GM19035 (cell line): Measurements from ENCODE around the gene SPIRE1.
"Not testable (repeated sequence)": the region's sequence is repeated elsewhere in the genome, so short reads cannot be mapped to it uniquely, and the experiment has no call there.

Source experiments
- ATAC-seq: cut with Tn5 transposase; IDR thresholded peaks from one replicate; pipeline ENCODE4 v1.9.1; 2021; ENCODE audit not compliant: unreplicated experiment

The SPIRE1 gene

DNA sequence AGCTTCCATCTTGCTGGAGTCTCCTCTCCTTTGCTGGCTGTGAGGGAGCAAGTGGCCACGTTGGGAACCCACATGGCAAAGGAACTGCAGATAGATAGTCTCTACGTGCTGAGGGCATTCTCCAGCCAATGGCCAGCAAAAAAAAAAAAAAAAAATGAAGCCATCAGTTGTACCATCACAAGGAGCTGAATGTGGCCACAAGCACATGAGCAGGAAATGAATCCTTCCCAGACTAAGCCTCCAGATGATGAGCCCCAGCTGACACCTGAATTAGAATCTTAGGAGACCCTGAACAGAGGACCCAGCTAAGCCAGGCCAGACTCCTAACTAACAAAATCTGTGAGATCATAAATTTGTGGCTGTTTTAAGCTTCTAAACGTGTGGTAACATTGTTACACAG is 57.9 kb downstream of the SPIRE1 start:
- ATAC-seq, result no peak

DNA sequence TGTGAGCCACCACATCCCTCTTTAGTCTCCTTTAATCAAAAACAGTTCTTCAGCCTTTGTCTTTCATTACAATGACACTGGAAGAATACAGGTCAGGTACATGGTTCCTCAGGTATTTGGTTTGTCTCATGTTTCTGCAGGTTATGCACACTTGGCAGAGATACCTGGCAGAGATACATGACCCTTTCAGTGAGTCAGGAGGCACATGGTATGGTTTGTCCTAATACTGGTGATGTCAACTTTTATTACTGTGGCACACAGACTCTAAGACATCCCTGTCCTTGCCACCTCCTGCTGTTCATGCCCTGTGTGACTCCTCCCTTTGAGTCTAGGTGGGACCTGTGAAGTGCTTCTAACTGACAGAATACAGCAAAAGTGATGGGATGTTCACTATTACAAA is 58.4 kb downstream of the SPIRE1 start:
- ATAC-seq, result no peak

DNA sequence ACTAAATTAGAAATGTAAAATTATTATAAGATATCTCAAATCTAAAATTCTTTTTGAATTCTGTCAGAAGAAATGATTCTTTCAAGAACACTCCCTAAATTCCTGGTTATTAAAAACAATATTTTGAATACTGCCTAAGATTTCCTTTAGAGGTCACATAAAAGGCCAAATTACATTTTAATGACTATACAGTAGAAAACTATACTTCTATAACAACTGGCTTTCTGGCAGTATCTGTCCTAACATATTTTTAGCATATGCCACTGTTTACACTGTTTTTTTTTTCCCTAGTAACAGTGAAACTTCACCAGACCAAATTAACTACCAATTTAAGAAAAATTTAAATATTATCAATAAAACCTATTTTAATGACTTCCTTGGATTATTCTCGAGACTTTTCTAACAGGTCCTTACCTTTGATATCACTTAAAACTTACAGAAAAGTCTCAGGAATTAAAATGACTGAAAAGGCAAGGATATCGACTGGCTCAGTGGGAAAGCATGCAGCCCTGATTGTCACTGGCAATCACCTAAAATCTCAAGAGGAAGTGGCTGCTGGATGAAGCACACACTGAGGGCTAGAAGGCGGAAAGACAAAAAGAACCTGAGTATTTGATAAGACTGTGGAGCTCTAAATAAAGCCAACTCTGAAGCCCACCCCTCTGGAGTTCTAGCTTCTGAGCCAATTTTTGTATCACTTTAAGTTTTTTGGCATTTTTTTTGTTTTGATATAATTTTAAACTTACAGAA is 59.6 kb downstream of the SPIRE1 start:
- no peak for ATAC-seq

DNA sequence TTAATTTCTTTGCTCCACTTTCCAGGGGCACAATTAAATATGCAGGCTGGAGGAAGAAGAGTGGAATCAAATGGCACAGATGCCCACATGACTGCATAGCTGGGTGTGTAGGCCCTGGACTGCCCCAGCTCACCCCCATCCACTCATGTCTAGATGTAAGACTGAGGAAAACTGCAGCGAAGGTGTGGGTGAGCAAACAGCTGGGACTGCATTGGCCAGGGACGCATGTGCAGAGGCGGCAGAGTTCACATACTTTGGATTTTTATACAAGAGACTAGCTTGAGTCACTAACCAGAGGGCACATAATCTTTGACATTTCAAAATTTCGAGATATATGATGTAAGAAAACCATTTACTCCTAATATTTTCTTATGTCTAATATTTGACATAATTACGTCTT is 60.1 kb downstream of the SPIRE1 start:
- no peak for ATAC-seq

DNA sequence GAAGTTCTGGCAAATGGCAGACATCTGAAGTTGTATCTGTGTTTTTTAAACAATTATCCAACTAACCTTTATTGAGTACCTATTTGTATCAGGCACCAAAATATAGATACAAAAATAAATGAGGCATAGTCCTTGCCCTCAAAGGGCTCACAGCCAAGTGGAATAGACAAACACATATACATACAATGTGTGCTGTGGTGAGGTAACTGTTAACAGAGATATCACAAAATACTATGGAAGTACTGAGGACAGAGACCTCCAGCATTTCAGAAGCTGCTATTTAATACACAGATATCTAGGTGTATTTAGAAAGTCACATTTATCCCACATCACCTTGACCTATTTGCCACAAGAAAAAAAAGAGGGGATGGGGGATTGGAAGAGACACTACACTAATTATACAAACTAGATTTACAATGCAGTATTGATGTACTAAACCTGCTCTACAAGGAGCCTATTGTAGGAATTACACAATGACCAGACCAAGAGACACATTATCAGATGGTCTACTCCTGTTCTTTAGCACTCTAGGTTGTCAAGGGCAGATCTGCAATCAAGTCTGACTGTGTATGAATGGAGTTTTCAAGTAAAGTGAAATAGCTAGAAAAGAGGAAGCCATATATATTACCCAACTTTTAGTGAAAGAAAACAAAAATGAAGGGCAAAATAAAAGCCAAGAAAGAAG is 62.2 kb downstream of the SPIRE1 start:
- ATAC-seq, result no peak

DNA sequence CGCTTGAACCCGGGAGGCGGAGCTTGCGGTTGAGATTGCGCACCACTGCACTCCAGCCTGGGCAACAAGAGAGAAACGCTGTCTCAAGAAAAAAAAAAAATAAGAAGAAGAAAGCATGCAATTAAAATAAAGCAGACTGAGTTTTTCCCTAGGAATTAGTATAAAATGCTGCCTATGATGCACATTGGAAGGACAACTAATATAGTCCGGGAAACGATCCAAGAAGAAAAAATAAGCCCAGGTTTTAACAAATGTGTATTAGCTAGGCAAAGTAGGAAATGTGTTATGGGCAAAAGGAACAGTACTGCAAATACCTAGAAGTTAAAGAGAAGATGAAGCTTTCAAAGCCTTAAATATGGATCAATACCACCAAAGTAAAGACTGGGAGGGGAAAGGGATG is 64.0 kb downstream of the SPIRE1 start:
- ATAC-seq, result no peak

DNA sequence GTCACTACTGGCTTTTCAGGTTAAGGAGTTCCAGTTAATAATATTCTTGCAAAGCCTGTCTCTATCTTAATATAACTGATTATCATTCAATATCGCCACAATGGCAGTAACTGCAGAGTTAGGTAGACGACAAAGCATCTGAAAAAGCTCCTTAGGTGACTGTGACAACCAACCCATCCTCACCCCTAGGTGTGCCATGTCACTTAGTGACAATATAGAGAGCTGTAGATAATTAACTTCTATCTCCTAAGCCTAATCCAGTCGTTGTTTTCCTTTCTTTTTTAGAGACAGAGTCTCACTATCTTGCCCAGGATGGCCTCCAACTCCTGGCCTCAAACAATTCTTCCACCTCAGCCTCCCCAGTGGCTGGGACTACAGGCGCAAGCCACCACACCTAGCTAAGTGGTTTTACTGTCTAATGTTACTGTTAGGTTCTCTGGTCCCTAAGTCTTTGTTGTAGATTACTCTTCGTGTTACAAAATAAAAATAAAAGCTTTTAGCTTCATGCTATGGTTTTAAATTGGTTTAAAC is 65.2 kb downstream of the SPIRE1 start:
- ATAC-seq, result no peak

DNA sequence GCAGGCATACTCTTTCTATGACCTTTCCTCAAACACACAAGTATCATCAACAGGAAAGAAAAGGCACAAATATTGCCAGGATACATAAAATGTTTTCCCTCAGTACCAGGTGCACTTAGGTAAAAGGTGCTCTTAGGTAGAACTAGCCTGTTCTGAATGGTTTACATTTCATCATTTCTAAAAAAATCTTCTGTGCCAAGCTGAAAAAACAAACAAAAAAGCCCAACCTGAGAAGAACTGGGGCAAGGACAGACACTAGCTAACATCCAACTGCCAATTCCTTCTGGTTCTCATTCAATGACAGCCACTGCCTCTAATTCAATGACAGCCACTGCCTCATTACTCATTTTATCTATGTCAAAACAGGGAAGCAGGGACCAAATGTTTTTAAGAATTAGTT is 68.5 kb downstream of the SPIRE1 start:
- no peak for ATAC-seq

DNA sequence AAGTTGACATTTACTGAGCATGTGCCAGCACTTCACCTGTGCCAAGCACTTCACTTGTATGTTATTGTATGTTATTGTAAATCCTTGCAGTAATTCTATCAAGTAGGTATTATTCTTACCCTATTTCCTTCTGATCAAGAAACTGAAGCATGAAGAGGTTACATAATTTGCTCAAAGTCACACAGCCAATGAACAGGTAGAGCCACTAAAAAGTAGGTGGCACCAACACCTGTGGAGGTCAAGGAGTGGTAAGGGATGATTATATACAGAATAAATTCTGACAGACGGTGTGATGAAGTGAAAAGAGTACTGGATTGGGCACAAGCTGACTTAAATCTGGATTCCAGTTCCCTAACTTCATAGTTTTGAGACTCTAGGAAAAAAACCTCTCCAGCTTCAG is 71.0 kb downstream of the SPIRE1 start:
- ATAC-seq, result no peak

DNA sequence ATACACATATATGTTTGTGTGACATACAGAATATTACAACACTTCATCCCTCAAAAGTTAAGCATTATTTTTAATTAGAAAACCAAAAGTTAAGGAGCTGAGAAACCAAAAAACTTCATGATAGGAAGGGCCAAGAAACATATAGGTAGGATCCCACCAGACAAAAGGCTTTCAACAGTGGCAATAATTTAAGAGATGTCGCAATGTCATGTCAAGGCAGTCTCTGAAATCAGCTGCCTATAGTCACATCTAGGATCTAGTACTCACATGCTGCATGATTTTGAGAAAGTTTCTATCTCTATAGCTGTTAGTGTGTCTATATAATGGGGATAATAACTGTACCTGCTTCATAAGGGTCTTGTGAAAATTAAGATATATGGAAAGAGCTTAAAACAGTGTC is 72.7 kb downstream of the SPIRE1 start:
- ATAC-seq, result no peak

DNA sequence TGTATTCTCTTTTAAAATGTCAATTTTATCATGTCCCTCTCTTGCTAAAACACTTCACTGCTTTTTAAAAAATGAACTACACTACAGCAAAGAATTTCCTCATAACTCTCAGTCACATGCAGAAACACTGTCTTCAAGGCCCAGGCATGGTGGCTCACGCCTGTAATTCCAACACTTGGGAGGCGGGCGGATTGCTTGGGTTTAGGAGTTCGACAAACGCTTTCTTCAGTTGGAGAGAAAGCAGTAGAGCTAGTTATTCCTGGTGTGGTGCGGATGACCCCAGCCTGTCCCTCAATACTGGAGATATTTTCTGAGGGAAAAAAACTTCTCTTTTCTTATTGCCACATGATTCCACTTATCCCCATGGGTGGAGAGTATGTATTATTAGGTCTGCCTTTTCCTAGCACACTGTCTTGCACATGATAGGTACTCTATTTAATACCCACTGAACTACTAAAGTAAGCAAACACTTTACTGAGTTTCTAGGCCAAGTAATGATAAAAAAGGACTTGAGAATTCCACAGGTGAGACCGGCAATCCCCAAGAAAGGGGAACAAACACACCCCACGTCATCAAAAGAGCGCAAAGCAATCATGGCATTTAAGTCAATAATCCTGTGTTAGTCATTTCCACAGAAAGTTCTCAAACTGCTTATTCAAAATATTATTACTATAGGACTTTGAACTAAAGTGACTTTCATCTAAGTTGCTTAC is 77.1 kb downstream of the SPIRE1 start:
- ATAC-seq, result no peak

DNA sequence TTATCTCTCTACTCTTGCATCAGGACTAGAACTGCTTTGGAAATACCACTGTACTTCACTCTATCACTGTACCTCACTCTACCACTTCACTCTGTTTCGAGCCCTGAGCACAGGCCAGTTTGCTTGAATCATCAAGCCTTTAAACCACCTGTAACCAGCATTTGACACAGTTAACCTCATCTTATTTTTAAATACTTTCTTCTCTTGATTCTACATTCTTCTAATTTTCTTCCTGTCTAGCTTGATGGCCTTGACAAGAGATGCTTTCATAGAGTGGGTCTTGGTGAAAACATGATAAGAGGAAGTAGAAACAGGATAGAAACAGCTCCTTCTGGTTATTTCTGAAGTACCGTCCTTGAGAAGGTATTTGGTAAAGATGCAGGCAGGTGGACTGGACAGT is 78.1 kb downstream of the SPIRE1 start:
- ATAC-seq, result no peak

DNA sequence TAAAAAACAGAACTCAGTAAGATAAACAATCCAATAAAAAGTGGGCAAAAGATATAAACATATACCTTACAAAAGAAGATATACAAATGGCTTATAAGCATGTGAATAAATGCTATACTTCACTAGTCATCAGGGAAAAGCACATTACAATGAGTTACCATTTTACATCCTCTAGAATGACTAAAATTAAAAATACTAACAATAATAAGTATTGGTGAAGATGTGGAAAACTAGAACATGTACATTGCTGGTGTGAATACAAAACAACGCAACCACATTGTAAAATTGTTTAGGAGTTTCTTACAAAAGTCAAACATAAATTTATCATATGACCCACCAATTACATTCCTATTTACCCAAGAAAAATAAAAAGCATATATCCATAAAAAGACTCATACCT is 80.1 kb downstream of the SPIRE1 start:
- no peak for ATAC-seq

DNA sequence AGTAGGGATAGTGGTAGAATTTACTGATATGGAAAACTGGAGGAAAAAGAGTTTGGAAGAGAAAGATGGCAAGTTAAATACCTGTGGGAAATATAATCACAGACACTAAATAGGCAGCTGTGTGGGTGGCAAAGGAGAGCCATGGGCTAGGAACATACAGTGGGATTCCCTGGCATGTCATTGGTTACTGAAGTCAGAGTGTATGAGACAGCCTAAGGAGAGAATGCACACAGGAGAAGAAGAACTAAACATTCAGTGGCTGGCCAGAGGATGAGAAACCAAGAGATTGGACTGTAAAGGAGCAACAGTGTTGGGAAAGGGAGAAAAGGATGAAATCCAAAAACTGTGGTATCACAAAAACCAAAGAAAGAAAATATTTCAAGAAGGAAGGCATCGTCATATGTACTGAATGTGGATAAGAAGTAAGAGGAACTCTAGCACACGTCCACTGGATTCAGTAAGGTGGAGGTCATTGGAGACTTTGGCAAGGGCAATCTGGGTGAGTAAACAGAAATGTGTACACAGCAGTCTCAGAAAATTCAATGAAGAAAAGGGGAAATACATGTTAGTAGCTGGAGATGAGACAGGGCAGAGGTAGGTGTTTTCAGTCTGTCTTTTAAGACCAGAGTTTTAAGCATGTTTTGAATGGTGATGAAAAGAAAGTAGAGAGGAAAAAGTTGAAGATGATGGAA is 83.3 kb downstream of the SPIRE1 start:
- no peak for ATAC-seq

DNA sequence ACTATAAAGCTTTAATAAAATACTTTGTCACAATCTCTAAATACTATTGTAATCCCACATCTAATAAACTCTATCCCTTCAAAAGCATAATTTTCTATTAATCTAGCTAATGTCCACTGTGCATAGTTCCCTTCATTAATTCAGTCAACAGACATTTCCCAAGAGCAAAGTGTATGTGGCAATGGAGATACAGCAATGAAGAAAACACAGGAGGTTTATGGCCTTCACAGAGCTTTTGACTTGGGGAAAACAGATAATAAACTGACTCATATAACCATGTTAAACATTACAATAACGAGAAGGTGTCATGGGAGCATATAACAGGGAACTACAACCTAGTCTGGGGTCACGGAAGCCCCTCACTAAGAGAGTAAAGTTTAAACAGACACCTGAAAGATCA is 86.3 kb downstream of the SPIRE1 start:
- no peak for ATAC-seq

DNA sequence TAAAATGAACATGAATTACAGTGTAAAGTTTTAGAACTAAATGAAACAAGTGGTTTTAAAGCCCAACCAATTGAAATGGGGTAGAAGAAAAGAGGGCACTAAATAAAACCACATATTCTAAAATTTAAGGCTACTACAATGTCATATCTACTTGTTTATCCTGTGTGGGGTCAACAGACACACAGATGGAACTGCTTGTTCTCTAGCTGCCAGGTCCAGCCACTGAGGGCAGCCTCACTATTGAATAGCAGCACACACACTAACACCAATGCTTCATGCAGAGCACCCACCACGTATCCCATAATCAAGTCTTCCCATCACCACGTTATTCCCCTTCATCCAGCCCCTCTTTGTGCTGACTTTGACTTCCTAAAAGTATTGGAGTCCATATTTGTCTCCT is 88.1 kb downstream of the SPIRE1 start:
- no peak for ATAC-seq

DNA sequence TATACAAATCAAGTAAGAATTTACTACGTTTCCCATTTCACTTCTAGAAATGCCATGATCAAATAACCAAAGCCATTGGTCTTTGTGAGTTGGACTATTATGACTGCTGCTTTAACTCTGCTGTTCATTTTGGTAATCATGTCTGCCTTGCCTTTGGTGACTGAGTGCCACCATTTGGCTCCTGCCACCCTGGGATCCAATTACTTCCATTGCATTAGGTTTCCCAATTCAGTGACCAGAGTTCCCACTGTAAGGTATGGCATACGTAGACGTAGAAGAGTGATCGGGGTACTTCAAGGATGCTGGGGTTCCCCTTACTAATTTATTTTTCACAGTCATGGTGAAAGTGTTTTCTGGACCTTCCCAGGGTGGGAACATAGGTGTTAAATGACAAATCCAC is 90.1 kb downstream of the SPIRE1 start:
- ATAC-seq, result no peak

DNA sequence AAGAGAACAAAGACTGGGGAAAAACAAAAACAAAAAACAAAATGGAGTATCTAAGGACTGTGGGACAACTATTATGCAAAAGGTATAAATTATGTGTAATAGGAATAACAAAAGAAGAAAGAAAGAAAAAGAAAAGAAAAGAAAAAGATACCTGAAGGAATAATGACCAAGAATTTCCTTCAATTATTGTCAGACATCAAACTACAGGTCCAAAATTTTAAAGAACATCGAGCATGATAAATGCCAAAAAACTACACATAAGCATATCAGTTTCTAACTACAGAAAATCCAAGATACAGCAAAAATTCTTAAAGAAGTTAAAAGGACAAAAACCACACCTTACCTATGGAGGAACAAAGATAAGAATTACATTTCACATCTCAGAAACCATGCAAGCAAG is 93.0 kb downstream of the SPIRE1 start:
- no peak for ATAC-seq

DNA sequence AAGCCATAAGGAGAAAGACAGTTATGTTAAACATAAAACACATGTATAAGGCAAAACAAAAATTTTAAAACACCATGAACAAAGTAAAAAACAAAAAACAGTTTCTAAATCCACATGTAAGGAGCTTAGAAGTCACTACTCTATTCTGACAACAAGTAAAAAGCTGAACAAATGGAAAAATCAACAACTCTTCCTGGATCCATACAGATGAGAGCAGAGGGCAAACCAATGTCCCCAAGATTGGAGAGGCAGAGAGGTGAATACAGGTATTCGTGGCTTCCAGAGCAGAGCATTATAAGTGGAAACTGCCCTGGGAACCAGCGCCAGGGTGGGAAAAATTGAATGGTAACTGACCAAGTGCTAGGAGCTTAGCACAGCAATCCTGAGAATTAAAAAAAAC is 93.5 kb downstream of the SPIRE1 start:
- ATAC-seq, result no peak

DNA sequence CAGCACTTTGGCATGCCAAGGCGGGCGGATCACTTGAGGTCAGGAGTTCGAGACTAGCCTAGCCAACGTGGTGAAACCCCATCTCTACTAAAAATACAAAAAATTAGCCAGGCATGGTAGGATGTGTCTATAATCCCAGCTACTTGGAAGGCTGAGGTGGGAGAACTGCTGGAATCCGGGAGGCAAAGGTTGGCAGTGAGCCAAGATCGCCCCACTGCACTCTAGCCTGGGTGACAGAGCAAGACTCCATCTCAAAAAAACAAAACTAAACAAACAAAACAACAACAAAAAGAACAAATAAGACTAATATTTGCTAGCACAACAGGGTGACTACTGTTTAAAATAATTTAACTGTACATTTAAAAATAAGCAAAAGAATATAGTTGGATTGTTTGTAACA is 97.3 kb downstream of the SPIRE1 start:
- not testable (repeated sequence) for ATAC-seq

DNA sequence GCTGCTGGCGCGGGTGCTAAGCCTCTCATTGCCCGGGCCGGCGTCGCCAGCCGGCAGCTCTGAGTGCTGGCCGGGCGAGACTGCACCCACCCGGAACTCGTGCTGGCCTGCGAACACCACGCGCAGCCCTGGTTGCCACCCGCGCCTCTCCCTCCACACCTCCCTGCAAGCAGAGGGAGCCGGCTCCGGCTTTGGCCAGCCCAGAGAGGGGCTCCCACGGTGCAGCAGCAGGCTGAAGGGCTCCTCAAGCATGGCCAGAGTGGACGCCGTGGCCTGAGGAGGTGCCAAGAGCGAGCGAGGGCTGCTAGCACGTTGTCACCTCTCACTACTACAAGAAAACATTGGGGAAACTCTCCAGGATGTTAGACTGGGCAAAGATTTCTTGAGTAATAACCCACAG is 98.6 kb downstream of the SPIRE1 start:
- no peak for ATAC-seq
